ENCODE results near the gene PANX3.
"Not testable (repeated sequence)": the region's sequence is repeated elsewhere in the genome, so short reads cannot be mapped to it uniquely, and the experiment has no call there.

Gene PANX3, protein sequence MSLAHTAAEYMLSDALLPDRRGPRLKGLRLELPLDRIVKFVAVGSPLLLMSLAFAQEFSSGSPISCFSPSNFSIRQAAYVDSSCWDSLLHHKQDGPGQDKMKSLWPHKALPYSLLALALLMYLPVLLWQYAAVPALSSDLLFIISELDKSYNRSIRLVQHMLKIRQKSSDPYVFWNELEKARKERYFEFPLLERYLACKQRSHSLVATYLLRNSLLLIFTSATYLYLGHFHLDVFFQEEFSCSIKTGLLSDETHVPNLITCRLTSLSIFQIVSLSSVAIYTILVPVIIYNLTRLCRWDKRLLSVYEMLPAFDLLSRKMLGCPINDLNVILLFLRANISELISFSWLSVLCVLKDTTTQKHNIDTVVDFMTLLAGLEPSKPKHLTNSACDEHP

DNA sequence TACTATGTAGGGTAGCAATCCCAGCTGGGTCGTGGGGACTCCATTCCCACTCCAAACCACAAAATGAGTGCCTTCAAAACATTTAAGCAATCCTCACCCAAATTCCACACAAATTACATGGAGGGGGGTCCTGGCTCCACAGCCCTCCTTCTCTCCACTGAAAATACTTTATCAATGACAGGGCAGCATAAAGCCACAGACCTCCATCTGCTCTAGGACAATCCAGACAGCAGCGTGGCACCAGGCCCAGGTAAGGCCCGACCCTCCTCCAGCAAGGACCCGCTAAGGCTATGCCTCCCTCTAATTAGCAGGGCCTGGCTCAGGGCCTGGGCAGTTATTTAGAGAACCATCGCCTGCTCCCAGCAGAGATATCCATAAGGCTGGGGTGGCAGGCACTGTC is at the start of gene PANX3:
Gene PANX3 (plus strand): TSS at position 365 of the 400 bp plus-strand sequence. CDS start 129 bp downstream, outside the sequence.
- DNase-seq, result no peak

DNA sequence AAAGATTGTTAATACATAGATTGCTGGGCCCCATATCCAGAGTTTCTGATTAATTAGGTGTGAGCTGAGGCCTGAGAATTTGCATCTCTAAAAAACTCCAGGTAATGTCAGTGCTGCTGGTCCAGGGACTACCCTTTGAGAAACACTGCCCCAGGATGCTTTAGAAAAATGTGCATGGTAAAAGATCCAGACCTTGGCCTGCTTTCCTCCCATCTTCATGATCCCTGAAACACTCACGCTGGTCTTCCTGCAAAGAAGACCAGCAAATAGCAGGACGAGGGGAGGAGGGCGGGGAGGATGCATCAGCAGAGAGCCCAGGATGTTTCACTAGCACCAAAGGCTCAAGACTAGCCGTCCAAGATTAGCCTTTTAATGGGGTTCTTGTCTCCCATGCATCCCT is 41.5 kb upstream of the PANX3 start, which contains the start of gene OR8A1:
Gene OR8A1 (plus strand): TSS at position 301 of the 400 bp plus-strand sequence. CDS start 123 bp downstream, outside the sequence.
- DNase-seq, result no peak

DNA sequence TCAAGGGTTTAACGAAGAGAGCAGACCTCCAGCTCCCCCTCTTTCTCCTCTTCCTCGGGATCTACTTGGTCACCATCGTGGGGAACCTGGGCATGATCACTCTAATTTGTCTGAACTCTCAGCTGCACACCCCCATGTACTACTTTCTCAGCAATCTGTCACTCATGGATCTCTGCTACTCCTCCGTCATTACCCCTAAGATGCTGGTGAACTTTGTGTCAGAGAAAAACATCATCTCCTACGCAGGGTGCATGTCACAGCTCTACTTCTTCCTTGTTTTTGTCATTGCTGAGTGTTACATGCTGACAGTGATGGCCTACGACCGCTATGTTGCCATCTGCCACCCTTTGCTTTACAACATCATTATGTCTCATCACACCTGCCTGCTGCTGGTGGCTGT is 41.1 kb upstream of the PANX3 start:
- no peak for DNase-seq

DNA sequence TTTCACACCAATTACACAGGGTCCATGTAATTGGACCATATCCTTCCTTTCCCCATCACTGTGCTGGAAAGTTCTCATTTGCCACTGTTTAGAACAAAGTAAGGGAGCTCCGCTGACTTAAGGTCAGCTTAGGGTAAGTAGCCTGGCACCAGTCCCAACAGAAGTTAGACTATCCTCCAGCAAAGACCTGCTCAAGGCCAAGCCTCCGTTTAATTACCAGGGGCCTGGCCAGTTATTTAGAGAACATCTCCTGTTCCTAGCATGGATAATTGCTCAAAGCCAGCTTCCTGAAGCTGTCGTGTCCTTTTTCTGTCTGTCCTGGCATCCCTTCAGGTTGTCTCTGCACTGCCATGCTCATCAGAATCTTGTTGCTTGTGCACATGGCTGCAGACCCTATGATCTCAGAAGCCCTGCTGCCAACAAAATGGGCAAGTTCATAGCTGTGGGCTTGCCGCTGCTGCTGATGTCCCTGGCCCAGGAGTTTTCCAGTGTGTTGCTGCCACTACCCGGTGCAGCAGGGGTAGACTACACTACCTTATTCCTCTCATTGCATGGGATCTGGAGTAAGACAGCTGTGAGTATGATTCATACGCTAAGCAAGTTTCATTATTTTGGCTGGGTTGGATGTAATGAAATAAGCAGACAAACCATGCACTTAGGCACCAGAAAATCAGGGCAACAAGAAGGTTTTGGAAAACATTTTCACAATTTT is 33.4 kb upstream of the PANX3 start:
- no peak for DNase-seq

DNA sequence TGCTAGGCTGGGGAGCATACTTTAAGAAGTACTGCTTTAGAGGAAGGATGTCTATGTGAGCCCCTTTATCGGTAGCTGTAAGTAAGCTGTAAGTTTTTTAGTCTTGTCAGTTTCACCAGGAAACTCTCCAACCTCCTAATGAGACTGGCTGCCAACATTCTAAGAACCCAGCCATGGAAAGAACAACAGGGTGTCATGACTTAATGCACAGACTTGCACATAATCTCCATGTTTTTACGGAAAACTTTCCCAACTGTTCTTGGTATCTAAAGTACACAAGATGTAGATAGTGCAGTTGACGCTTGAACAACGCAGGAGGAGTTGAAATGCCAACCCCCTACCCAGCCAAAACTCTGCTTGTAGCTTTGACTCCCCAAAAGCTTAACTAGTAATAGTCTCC is 32.5 kb upstream of the PANX3 start:
- DNase-seq, result no peak

DNA sequence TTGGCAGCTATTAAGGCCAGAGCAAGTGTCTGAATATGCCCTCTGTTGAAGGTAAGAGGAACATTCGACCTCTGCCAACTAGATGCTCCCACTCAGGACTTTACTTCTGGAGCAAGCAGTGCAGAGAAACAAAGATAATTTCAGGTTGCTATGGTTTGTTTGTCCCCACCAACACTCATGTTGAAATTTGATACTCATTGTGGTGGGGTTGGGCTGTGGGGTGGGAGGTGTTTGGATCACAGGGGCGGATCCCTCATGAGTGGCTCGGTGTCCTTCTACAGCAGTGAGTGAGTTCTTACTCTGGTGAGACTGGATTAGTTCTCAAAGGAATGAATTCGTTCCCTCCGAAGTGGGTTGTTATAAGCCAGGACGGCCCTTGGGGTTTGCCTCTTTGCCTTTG is 29.4 kb upstream of the PANX3 start:
- no peak for DNase-seq

DNA sequence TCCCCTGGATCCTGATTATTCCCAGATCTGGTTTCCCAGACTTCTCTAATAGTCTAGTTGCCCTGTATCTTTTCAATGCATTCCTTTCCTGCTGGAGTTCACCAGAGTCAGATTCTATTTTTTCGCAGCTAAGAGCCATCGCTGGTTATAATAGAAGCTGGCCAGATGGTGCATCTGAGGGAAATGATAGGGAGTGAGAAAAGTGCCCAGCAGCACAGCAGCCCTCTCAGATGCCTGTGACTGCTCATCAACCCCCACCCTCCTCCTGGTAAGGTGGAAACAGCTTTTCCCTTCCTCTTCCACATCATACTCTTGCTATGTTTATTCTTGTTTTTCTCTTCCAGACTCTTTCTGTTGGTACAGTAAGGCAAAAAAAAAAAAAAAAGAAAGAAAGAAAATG is 28.7 kb upstream of the PANX3 start:
- DNase-seq, result no peak

DNA sequence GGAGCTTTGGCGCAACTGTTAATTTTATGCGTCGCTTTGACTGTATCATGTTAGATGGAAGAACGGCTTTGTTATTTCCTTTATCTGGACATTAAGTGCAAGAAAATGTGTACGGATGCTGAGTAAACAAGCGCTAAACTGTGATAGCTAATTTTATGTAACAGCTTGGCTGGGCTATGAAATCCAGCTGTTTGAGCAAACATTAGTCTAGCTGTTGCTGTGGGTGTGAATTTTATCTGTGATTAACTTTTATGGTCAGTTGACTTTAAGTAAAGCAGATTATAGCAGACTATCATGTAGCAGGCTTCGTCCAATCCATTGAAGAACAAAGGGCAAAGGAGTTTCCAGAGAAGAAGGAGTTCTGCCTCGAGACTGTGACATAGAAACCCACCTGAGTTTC is 27.4 kb upstream of the PANX3 start:
- DNase-seq, result no peak

DNA sequence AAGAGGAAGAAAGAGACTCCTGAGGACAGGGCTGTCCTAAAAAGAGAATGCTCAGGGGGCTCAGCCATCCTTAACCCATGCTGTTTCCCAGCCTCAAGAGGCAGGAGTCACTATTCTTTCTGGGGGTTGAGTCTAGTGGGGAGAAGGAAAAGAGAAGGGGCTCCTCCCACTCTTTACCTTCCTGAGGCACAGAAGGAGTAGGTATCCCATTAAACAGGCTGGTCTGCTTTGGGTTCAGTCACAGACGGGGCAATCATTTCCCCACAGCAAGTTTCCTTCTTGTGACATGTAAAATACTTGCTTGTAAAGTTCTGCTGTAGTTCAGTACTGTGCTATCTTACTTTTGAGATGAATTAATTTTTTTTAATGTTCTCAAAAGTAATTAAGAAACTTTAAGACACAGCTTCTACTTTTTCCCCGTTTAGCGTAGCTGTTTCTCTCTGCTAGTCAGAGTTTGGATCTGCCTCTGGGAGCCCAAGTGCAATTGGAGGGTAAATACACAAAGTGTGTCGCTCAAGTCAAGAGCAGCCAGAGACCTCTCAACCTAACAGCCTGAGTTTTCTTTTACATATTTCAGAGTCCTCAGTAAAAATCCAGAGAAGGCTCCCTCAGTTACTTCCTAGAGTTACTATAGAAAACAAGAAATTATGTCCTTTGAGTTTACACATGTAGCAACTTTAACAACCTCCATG is 26.4 kb upstream of the PANX3 start:
- no peak for DNase-seq

DNA sequence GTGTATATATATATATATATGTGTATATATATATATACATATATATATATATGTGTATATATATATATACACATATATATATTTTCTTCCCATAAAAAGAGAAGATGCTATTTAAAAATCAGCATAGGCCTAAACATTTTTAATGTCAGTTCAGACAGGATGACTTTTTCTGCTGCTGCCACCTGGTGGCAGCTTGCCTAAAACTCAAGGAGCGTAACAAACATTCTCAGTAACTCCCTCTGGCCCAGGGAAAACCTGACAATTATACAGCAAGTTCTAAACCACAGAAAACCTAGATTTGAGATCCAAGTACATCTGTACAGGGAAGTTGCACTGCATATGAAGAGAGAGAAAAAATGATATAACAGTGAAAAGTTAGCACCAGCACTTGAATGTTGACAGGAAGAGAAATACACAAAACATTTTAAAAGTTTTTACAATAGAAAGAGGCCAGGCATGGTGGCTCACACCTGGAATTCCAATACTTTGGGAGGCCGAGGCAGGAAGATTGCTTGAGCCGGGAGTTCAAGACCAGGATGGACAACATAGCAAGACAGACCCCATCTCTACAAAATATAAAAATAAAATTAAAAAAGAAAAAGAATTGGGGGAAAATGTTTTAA is 24.9 kb upstream of the PANX3 start:
- peak; percentile 22 for DNase-seq

DNA sequence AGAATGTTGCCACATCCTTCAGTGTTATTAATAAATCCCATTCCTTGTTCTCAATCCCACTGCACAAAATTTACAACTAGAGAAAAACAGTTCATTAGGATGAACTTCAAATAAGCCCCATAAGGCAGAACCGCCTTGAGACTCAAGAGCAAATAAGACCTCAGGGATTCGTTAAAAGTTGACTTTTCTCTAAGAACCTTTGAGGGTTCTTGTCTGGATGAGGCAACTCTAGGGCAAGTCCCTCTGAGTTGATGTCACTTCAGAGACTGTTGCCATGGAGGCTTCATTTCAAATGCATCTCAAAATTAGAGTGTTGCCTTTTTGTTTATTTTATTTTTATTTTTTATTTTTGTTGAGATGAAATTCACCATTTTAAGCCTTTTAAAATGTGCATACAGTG is 19.8 kb upstream of the PANX3 start:
- no peak for DNase-seq

DNA sequence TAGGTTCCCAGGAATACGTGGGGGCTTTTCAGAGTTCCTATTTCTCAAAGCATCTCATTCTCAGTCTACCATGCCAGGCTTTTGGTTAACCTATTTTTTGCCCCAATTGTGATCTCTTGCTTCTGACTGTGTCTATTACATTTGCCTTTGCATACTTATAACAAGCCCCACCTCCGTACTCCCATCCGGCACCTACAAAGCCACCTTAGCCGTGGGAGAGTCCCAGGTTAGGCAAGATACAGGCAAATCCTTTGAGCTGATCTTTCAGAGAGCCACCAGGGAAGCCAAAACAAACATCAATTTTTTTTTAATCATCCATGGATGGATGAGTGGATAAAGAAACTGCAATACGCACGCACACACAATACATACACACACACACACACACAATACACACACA is 18.6 kb upstream of the PANX3 start:
- DNase-seq, result no peak

DNA sequence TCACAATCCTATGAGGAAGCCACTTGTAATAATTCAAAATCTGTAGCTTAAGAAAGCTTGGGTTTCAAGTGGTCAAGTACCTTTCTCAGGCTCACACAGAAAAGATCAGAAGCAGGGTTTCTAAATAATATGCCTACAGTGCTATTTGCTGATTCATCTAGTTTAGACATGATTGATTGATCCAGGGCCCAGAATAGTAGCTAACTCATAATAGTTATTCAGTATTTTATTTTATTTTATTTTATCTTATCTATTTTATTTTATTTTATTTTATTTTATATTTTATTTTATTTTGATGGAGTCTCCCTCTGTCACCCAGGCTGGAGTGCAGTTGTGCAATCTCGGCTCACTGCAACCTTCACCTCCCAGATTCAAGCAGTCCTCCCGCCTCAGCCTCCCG is 15.9 kb upstream of the PANX3 start:
- no peak for DNase-seq

DNA sequence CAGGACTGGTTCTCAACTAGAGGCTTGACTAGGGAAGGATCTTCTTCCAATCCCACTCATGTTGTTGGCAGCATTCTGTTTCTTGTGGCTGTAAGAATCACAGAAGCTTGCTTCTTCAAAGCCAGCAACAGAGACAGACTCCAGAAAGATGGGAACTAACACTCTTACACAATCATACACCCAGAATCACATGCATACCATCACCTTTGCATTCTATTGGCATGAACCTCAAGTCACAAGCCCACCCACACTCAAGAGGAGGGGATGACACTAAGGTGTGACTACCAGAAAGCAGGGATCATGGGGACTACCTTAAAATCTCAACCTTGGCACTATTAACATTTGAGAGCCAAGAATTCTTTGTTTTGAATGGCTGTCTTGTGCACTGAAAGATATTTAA is 13.6 kb upstream of the PANX3 start:
- DNase-seq, result no peak

DNA sequence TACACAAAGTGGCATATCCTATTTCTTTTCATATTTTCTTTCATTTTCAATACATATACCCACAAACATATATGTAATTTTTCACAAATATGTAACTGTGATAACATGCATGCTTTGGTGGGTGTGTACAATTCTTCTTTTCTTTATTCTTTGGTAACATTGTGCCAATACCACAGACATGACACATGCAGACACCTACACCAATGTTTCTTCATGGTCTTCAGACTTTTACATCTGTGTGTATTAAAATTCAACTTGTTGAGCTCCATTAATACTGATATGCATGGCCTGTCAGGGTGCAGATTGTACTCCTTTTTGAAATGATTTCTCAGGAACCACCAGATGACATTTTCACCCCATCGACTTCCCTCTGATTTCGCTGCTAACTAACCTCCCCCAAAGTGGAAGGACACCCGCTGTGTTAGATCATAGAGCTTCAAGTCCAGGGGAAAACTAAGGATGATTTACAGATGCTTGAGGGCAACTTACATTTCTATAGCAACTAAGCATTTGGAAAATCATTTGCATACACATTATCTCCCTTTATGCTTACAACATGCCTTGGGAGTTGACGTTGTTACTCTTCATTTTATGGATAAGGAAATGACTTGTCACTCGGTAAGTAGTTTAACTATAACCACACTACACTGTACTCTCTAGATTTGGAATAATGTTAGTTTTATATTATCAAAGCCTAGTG is 10.5 kb upstream of the PANX3 start:
- no peak for DNase-seq

DNA sequence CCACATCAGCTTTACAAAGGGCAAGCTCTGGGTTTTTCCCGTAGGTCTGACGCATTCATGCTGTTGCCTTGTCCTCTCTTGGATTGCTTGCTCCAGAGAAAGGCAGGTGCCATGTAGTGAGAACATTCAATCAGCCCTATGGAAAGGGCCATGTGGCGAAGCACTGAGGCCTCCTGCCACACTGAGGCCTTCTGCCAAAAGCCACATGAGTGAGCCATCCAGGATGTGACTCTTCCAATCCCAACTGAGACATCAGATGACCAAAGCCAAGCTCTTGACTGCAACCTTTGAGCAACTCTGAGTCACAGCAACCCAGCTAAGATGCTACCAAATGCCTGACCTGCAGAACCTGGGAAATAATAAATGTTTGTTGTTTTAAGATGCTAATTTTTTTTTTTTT is 9.0 kb upstream of the PANX3 start:
- no peak for DNase-seq

DNA sequence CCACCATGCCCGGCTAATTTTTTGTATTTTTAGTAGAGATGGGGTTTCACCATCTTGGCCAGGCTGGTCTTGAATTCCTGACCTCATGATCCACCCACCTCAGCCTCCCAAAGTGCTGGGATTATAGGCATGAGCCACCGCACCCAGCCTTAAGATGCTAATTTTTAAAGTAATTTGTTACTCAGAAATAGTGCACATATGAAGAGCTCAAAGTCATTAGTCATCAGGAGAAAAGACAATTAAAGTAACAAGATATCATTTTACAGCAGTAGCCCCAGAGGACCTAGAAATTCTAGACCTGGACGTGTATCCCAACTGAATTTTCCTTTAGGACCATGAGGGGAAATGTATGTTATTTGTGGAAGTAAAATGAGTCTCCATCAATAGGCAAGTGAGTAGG is 8.5 kb upstream of the PANX3 start:
- not testable (repeated sequence) for DNase-seq

DNA sequence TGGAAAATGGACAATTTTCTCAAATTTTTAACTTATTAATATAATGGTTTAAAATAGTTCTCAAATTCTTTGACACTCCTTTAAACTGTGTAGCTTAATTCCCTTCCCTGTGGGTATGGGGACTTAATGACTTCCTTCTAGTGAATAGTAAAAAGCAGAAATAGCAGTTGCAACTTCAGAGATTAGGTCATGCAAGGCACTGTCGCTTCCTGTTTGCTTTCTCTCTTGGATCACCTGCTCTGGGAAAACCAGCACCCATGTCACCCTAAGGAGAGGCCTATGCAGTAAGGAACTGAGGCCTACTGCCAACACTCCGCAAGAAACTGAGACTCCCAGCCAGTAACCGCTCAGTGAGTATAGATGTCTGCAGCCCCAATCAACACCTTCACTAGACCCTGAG is 5.5 kb upstream of the PANX3 start:
- DNase-seq, result no peak

DNA sequence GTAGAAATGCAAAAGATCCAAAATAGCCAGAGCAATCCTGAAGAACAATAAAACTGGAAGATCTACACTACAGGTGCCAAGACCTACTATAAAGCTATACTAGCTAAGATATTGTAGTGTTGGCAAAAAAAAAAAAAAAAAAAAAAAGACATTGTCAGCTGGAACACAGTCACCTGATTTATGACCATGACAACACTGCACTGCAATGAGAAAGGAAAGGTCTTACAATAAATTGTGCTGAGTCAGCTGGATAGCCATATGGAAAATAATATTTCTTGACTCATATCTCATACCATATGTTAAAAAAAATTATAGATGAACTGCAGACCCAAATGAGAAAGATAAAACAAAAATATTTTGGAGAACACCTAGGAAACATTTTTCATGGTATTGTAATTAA is 3.1 kb upstream of the PANX3 start:
- no peak for DNase-seq

DNA sequence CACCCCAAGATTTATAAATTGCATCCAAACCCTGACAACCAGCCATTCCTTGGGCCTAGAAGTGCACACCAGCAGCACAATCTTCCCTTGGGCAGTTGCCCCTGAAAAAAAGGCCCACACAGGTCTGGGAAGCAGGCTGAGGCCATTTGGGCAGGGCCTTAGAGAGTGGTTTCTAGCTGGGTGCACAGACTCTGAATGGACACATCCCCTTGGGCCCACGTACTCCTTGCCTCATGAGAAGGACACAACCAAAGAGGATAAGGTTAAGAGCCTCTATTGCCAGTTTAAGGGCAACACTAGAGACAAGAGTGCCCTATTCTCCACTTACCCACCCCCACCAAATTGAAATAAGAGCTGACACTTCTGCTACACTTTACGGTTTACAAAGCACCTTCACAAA is 933 bp upstream of the PANX3 start:
- no peak for DNase-seq

DNA sequence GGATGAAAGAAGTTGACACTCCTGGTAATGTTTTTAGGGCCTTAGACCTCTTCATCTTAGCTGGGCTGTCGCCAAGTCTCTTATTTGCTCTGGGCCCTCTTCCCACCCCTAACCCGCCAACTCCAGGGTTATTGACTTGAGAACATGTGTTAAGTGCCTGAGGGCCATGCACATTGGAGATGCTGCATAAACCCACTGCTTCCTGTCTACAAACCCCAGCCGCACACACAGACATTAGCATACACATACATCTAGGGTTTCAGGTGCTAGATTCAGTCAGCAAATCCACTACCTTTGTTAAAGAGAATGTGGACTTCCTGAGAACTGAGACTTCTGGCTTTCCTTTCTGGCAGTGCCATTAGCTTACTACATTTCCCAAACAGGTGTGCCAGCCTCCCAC is 817 bp downstream of the PANX3 start:
- no peak for DNase-seq

DNA sequence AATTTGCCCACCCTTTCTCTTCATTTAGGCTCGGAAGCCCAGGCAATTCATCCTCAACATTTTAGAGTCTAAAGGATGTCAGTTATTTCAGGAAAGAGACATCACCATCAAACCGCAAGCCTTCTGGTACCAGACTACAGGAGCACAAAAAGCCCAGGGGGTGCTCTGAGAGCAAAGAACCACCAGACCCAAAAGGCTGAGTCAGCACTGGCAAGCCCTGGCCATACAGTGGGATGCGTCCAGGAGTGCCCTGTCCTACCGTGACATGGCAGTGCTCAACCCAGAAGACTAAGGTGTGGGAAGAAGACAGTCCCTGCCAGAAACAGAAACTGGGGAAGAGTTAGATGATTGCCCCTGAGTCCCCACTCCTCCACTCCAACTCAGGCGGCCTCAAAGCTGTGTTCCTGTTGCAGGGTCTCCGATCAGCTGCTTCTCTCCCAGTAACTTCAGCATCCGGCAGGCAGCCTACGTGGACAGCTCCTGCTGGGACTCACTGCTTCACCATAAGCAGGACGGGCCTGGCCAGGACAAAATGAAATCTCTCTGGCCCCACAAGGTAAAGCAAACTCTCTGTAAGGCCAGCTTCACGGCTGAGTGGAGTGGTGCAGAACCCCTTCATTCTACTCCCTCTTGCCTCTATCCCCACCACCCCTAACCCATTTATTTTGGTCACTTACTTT is 1.5 kb downstream of the PANX3 start:
- DNase-seq, result no peak

Measured in CD4-positive, alpha-beta T cell treated with Interferon gamma for 1 hour (primary cell).